HG03108 (cell line): ENCODE measurements around the gene FBN2.

Experiments used
- ATAC-seq: cut with Tn5 transposase; IDR thresholded peaks from one replicate; pipeline ENCODE4 v1.9.1; 2021; ENCODE audit warnings: moderate library complexity; ENCODE audit not compliant: unreplicated experiment

Gene FBN2

DNA sequence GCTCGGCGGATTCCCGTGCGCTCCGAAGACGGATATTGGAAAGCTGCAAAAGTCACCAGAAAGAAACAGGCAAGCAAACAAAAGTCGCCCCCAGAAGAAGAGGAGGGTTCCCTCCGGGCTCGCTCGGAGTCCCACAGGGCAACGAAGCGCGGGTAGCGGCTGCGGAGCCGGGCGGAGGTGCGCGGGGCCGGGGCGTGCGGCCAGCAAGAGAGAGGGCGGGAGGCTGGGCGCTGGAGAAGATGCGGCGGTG, at the start of gene FBN2:
Gene FBN2, minus strand, starts transcription at position 246 of the 250 bp plus-strand sequence. CDS start 642 bp downstream, outside the sequence.
- ATAC-seq: no peak

DNA sequence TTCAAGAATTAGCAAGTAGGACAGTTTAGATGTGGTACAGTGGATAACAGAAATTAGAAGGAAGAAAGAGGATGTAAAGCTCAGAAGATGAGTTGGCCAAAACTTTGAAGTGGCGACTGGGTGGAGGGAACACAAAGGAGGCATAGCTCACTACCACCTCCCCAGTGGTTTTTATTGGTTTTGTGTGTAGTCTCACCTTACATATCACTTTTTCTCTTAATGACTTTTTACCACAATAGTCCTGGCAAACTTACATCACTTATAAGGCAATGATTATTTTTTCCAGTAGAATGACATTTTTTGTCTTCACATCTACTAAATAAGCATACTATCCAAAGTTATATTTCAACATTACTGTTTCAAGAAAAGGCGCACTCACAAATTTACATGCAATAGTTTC, 49.2 kb upstream of the FBN2 start:
- no peak for ATAC-seq

DNA sequence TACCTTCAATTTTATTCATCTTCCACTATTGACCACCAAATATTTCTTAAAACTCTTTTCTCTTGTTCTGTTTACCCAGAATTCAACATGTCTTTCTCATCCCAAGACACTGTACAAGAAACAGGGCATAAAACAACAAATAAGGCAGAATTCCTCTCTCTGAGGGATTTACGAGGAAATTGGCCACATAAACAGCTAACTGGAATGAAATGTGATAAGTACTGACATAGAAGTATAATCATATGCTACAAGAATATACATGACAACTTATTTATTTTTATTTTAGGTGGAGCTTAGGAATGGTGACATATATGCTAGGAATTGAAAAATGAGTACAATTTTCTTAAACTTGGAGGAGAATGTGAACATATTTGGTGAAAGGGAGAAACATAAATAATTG, 48.8 kb upstream of the FBN2 start:
- ATAC-seq: no peak

DNA sequence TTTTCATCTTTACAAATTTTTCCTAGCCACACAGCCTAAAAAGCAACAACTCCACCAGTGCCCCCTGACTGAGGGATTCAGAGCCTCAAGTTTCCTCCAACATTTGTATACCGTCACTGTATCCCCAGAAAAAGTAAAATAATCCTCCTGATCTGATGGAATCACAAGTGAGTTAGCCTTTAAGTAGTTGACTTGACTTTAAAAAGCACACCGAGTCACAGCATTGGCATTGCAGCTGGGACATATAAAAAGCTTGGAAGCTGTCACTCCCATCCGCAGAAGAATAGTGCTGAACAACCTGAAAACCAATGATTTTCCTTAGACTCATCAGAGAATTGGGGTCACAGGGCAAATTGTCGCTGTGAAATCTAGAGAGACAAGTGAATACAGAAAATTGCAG, 41.6 kb upstream of the FBN2 start:
- no peak for ATAC-seq

DNA sequence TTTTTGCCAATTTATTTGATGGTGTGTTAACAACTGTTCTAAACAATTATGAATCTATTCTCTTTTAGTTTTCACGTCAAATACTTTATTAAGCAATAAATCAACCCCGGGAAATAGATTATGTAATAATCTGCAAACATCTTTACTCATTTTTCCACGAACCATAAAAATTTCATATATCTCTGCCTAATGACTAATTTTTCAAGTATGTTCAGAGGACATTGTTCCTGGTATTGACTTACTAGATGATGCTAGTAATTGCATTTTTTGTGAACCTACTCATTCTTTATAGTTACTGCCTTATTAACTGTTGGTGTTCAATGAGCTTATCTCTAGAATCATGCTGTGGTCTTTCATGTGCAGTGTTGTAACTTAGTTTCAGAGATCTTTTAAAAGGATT, 41.0 kb upstream of the FBN2 start:
- no peak for ATAC-seq

DNA sequence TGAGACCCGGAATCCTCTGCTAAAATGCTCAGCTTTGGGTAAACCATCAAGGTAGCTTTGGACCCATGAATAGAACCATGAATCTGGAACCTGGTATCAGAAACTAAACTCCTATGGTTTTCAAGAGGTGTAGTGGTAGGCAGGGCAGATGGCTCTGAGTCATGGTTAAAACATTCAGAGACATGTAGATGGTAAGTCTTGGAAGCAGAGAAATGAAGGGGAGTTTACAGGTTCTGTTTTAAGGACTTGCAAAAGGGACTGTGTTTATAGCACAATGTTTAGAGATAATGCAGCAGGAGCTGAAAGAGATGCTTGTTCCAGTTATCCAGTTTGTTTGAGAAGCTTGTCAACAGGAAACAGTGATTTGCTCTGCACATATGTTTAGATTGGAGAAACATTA, 36.0 kb upstream of the FBN2 start:
- ATAC-seq: no peak

DNA sequence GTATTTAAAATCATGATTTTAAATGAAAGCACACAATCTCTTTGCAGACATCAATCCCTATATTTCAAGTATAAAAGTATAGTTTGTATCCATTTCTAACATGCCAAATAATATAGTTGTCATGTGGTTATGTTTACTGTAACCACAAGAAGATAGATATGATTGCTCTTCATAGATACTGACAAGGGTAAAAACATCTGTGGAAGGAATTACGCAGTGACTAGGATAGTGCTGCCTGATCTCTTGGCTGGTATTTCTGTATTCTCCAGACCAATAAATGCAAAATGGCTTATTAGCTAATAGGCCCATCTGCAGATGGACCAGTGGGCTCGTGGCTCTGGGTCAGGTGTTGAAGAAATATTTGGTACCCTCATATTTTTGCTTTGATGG, 34.9 kb upstream of the FBN2 start:
- no peak for ATAC-seq

DNA sequence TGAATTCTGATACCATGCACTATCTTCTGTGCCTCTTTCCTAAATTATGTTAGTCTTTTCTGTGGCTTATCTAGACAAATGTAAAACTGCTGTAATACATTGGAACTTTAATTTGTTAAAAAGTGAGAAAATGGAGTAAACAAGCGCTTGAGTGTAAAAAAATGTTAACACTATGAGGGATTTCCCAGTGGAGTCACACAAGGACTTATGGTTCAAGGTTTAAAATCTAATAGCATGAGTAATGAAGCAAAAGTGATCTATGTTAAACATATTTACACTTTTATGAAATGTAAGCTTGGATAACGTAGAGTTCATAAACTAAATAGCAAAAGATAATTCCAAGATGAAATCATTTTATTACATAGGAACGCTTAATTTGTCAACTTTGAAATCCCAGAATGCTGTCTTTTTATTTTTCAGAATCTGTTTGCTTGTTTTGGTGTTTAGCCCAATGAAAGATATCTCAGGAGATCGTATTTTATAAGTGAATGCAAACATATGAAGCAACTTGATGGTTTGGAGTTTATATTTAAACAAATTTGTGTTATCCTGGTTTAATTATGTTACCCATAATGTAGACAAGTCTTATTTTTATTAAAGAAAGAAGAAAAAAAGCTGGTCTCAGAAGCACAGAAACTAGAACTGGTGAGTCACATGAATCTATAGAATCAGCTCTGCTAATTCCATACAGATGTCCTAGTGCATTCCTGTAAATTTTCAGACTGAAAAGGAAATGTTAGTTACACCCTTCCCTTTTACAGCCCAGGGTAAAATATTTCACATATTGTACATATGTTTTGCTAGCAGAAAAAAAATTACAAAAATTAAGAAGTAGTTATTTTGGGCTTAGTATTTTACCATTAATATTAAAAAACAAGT, 34.2 kb upstream of the FBN2 start:
- ATAC-seq: no peak

DNA sequence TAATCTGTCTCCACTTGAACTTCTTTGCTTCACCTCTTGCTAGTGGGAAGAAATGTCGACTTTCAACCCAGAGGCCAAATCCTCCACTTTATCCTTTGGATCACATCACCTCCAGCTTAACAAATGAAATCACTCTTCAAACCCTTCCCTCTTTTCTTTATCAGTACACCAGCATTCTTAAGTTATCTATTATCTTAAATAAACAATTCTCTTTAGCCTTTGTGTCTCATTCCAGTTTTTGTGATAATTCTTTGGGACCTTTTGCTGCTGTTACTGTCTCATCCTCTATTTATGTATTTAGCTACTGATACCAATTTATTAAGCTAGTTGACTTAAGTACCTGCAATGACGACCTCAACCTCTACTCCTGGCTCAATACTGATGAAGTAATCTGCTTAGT, 28.1 kb upstream of the FBN2 start:
- ATAC-seq: no peak

DNA sequence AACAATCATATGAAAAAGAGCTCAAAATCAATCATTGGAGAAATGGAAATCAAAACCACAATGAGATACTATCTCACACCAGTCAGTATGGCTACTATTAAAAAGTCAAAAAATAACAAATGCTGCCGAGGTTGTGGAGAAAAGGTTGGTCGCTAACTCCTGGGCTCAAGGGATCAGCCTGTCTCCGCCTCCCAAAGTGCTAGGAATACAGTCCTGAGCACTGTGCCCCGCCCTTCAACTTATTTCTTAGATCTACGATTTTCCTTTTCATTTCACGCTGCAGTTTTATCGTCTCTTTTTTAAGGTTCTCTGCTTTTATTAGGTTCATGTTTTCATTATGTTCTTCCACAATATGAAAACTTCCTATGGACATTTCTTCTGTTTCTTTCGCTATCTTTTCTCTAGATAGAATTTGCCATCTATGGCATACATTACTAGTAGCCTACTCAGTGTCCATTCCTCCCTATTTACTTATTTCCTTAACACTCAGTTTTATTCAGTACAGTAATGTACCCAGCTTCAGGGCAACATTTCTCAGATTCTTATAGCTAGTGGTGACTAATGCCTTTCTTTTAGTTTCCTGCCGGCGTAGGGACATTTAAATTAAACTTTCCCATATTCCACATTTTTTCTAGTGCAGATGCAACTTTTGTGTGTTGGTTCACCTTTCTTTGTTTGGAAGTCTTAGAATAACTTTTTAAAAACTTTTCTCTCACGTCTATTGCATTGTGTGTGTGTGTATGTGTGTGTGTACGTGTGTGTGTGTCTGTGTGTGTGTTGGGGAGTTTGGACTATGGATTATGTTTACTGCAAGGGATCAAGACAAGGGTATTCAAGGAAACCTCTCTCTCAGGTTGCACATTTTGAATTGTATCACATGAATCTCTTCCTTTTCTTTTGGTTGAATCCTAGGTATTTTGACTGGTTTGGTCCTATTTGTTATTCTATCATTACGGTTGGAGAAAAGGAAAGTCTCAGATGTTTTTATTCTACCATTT, 21.6 kb upstream of the FBN2 start:
- no peak for ATAC-seq

DNA sequence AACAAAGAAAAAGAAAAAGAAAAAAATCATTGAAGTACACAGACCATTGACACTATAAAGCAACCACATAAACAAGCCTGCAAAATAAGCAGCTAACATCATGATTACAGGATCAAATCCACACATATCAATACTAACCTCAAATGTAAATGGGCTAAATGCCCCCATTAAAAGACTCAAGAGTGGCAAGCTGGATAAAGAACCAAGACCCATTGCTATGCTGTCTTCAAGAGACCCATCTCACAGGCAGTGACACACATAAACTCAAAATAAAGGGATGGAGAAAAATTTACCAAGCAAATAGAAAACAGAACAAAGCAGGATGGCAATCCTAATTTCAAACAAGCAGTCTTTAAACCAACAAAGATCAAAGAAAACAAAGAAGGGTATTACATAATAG, 15.7 kb upstream of the FBN2 start:
- no peak for ATAC-seq

DNA sequence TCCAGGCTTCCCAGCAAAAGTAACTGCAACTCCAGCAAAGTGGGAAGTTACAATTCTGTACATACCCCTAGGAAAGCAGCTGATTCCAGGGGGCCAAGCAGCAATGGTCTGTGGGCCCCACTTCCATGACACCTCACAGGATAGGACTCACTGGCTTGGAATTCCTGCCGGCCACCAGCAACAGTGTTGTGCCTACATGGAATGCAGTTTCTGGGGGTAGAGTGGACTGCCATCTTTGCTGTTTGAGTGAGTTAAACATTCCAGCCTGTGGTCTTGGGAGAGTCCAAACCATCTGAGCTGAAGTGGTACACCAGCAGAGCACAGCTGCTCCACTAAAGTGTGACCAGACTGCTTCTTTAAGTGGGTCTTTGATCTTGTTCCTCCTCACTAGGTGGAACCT, 13.4 kb upstream of the FBN2 start:
- ATAC-seq: no peak

DNA sequence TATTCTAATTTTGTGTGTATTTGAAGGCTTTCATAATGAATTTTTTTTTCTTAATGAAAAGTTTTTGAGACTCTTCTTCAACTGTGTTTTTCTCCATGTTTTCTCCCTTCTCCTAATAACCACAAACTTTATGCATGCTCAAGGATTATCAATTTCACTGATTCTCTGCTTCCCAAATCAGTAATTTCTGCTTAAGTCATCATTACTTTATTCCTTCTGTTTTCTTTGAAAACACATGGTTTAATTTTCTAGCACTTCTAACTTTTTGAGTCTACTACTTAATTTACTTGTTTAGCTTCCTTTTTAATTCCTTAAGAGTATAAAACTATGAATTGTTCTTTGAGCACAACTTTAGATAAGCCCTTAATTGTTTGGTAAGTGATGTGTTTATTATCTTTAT, 11.5 kb upstream of the FBN2 start:
- no peak for ATAC-seq

DNA sequence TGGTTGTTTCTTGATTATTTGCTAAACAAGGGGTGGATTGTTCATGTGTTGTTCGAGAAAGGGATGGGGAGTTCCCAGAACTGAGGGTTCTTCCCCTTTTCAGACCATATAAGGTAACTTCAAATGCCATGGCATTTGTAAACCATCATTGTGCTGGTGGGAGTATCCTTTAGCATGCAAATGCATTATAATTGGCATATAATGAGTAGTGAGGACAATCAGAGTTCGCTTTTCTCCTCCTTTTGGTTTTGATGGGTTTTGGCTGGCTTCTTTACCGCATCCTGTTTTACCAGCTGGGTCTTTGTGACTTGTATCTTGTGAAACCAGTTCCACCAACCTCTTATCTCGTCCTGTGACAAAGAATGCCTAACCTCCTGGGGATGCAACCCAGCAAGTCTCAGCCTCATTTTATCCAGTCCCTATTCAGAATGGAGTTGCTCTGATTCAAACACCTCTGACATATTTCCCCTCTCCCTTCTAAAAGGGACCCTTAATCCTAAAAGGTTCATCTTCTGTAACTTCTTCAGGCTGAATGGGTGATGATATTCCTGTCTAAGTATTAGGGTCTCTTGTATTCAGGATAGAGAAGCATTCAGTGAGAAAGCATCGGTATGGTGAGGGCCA, 8.7 kb upstream of the FBN2 start:
- ATAC-seq: no peak

DNA sequence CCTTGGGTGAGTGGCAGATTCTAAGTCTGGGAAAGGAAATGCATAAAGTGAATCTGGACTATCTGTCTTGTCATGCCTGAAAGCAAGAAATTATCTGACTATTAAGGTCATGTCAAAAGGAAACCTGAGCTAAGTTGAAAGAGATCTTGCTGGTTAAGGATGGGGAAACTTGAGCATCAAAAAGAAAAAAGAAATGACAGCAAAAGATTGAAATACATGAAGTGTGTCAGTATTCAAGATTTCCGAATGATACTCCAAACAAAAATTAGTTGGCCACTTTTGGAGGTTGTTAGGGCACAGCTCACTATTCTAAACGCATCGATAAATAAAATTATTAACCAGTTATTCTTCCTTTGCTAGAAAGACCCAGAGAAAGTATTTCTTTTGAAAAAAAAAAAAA, 3.3 kb upstream of the FBN2 start:
- ATAC-seq: no peak

DNA sequence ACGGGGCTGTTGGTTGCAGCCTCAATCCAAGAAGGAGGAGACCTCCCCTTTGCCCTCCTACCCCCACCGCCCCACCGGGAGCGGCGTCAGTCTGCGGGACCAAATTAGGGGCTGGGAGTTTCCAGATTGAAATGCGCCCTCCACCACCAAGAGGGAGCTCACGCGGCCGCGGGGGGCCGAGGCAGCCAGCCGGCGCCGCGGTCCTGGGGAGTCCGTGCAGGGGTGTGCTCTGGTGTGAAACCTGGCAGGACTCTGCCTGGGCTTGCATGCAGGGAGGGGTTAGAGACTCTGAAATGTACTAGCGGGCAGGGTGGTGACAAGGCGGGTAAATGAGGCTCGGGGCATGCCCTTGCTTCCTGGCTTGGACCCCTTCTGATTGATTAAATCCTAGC, 989 bp upstream of the FBN2 start:
- no peak for ATAC-seq

DNA sequence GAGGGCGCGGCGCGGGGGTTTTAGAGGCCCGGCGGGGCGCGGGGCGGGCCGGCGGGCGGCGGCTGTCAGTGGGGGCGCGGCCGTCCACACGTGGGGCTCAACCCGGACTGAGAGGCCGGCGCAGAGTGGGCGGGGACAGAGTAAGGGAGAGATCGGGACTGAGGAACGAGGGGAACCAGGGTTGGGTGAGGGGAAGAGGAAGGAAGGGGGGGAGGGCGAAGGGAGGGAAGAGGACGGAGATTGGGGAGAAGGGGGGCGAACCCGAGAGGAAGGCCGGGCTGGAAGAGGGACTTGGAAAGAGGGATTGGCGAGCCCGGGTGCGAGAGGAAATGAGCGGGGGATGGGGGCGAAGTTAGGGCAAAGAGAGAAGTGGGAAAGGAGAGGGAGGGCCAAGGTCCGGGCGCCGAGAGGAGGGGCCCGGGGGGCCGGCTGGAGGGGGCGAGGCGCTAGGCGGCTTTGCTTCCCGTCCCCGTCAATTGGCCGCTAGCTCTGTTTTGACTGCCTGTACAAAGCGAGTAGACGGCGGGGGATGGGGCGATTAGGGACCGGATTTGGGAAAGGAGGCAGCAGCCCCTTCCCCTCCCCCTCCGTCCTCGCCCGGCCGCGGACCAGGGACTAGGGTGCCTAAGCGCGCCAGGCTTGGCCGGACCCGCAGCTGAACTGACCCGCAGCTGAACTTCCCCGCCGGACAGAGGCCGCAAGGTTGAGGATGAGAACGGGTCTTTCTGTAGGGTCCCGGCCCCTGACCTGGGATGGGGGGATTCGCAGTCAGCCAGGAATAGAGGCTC, 399 bp upstream of the FBN2 start:
- no peak for ATAC-seq

DNA sequence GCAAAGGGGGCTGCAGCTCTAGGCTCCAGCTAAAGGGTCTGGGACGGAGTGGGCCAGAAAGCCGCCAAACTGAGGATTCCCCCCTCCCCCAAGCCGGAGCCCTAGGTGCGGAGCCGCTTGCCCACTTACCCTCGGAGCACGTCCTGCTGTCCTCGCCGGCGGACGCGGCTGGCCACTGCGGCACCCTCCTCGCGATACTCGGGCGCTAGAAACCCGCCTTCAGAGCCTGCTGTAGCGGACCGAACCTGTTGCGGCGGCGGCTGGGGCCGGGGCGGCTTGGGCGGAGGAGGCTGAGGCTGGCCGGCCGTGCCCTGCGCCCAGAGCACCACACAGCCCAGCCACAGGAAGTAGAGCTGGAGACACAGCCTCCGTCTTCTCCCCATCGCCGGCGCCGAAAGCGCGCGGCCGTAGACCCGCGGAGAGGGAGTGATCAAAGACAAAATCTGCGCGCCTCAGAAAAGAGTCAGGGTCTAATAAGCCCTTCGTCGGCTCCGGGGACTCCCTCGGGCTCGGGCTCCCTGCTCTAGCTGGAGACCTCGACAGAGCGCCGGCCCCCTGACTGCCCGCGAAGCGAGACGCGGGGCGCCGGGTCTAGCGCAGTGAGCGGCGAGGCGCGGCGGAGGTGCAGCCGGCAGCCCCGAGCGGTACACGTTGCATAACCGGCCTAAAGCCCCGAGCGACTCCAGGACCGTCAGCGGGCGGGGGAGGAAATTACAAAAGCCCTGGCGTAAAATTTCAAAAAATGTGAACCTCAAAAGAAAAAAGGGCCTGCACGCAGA, 635 bp downstream of the FBN2 start:
- no peak for ATAC-seq

DNA sequence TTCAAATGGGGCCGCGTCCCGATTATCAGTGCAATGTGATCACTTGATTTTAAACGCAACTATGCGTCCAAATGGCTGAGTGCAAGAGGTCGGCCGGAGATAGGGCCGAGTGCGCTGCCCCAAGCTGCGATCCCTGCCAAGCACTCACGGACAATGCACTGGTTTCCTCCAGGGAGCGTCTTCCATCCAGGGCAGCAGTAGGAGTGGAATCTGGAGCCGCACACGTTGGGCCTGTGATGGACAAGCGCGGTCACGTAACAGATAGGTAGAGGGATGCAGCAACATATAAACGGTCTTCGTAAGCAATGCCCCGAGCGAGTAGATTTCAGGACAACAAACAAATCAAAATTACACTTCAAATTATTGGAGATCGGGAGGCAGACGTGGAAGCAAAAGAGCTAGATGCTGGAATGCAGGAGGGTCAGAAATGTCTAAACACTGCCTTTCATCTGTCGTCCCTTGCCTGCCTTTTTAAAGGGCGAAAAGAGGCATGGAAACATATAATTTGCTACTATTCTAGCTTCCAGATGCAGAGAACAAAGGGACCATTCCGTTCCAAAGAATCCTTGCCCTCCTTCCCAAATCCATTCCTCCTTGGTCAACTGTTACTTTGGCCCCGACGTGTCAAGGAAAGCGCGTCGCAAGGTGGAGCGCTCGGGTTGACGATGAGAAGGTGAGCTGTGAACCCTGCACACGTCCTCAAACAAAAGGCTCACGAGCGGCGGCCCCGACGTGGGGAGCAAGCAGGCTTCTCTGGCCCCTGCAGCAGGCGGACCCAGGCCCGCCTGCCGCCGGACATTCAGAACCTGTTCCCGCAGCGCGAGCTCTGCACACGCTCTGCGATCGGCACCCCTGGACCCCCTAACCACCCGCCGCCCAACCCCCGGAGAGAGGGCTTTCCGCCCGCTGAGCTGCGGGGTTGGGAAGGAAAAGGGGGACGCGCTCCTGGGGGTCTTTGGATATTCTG, 1.5 kb downstream of the FBN2 start:
- no peak for ATAC-seq
